ENCODE results near the gene PRSS53.

PRSS53 gene

GRCh38 chr16:31084584-31085302 lies 4.0 kb downstream of the PRSS53 start:
- H3K9ac ChIP-seq (ENCODE audit: low read length): no peak overlapping the region
- H3K9me2 ChIP-seq (replicated peaks; ENCODE audit: insufficient read depth, low read length): no peaks in the 10 kb centered on the region
- H3K36me3 ChIP-seq (ENCODE audit: low read length): no peaks in the 10 kb centered on the region
- no peaks in the 10 kb centered on the region for H3K27me3 ChIP-seq (ENCODE audit: low read length)
- H2AFZ ChIP-seq (ENCODE audit: low read depth, low read length, severe bottlenecking): no peak overlapping the region
- no peak overlapping the region for H3K4me2 ChIP-seq (ENCODE audit: low read depth, low read length, poor library complexity, severe bottlenecking)
- no peaks in the 10 kb centered on the region for H4K20me1 ChIP-seq (ENCODE audit: low read depth, low read length)
- H3K27ac ChIP-seq (ENCODE audit: low read depth, low read length): no peak overlapping the region
- H3K4me3 ChIP-seq (ENCODE audit: insufficient read depth, low read length, poor library complexity, severe bottlenecking): no peak overlapping the region
- H3K9me3 ChIP-seq (ENCODE audit: insufficient read depth, low read length): no peaks in the 10 kb centered on the region
- H3K79me2 ChIP-seq (ENCODE audit: insufficient read depth, low read length): no peaks in the 10 kb centered on the region; the same call in 1 of the 2 replicates
- no peak for TF ChIP-seq CTCF (IDR thresholded peaks at IDR 0.05; ENCODE audit: insufficient read depth, low read length, poor library complexity, severe bottlenecking)
- no peaks in the 10 kb centered on the region for H3F3A ChIP-seq (ENCODE audit: insufficient read depth)

- H3K4me2 ChIP-seq (ENCODE audit: low read depth, low read length, poor library complexity, severe bottlenecking): no peak overlapping the region
- no peaks in the 10 kb centered on the region for H3K27me3 ChIP-seq (ENCODE audit: low read length)
- H3F3A ChIP-seq (ENCODE audit: insufficient read depth): no peaks in the 10 kb centered on the region
- H3K9ac ChIP-seq (ENCODE audit: low read length): no peak overlapping the region
- no peaks in the 10 kb centered on the region for H3K9me3 ChIP-seq (ENCODE audit: insufficient read depth, low read length)
- TF ChIP-seq CTCF (IDR thresholded peaks at IDR 0.05; ENCODE audit: insufficient read depth, low read length, poor library complexity, severe bottlenecking) (no peak), EZH2phosphoT487 (conservative IDR thresholded peaks at IDR 0.05; ENCODE audit: low read length) (no peak)
- H3K4me3 ChIP-seq (ENCODE audit: insufficient read depth, low read length, poor library complexity, severe bottlenecking): no peak overlapping the region
- no peak overlapping the region for H3K27ac ChIP-seq (ENCODE audit: low read depth, low read length)
- H3K36me3 ChIP-seq (ENCODE audit: low read length): no peaks in the 10 kb centered on the region
- no peaks in the 10 kb centered on the region; the same call in 1 of the 2 replicates for H3K79me2 ChIP-seq (ENCODE audit: insufficient read depth, low read length)
- no peak overlapping the region for H2AFZ ChIP-seq (ENCODE audit: low read depth, low read length, severe bottlenecking)
- no peaks in the 10 kb centered on the region for H3K9me2 ChIP-seq (replicated peaks; ENCODE audit: insufficient read depth, low read length)
- H4K20me1 ChIP-seq (ENCODE audit: low read depth, low read length): no peaks in the 10 kb centered on the region
Observed at GRCh38 chr16:31083981-31084380, 4.8 kb downstream of the PRSS53 start.

GRCh38 chr16:31083556-31083955 lies 5.2 kb downstream of the PRSS53 start:
- TF ChIP-seq EZH2phosphoT487 (conservative IDR thresholded peaks at IDR 0.05; ENCODE audit: low read length): no peak
- no peak for TF ChIP-seq CTCF (IDR thresholded peaks at IDR 0.05; ENCODE audit: insufficient read depth, low read length, poor library complexity, severe bottlenecking)
- H3K27ac ChIP-seq (ENCODE audit: low read depth, low read length): no peak overlapping the region
- H2AFZ ChIP-seq (ENCODE audit: low read depth, low read length, severe bottlenecking): no peak overlapping the region
- no peaks in the 10 kb centered on the region for H4K20me1 ChIP-seq (ENCODE audit: low read depth, low read length)
- no peak overlapping the region for H3K4me3 ChIP-seq (ENCODE audit: insufficient read depth, low read length, poor library complexity, severe bottlenecking)
- no peaks in the 10 kb centered on the region for H3K9me2 ChIP-seq (replicated peaks; ENCODE audit: insufficient read depth, low read length)
- no peak overlapping the region for H3K9ac ChIP-seq (ENCODE audit: low read length)
- no peaks in the 10 kb centered on the region for H3K36me3 ChIP-seq (ENCODE audit: low read length)
- no peaks in the 10 kb centered on the region for H3K9me3 ChIP-seq (ENCODE audit: insufficient read depth, low read length)
- H3F3A ChIP-seq (ENCODE audit: insufficient read depth): no peaks in the 10 kb centered on the region
- no peaks in the 10 kb centered on the region; the same call in 1 of the 2 replicates for H3K79me2 ChIP-seq (ENCODE audit: insufficient read depth, low read length)
- H3K4me2 ChIP-seq (ENCODE audit: low read depth, low read length, poor library complexity, severe bottlenecking): no peak overlapping the region
- H3K27me3 ChIP-seq (ENCODE audit: low read length): no peaks in the 10 kb centered on the region
